GM12865 (cell line): ENCODE results near the gene C7.
"Not testable (repeated sequence)": the region's sequence is repeated elsewhere in the genome, so short reads cannot be mapped to it uniquely, and the experiment has no call there.

Experiments
- DNase-seq: peaks from one replicate; pipeline ENCODE4 v3.0.0; 2010; ENCODE audit warnings: low read depth
- H3K4me3 ChIP-seq: 2 replicates; pipeline ENCODE4 v1.5.1; 2011; ENCODE audit warnings: mild to moderate bottlenecking, low read depth, low read length, control low read depth
- CTCF ChIP-seq: IDR thresholded peaks from 2 replicates; pipeline ENCODE4 v1.5.1; 2011; ENCODE audit warnings: low read length, control low read depth, low read depth, inconsistent platforms; ENCODE audit not compliant: insufficient read depth; ENCODE audit errors: missing control alignments

The C7 gene

GRCh38 chr5:41003670-41004376 is 94.5 kb downstream of the C7 start:
- no peak for TF ChIP-seq CTCF
- DNase-seq: no peak
- no peak overlapping the region for H3K4me3 ChIP-seq

GRCh38 chr5:41004931-41005330 is 95.6 kb downstream of the C7 start:
- TF ChIP-seq CTCF: no peak
- H3K4me3 ChIP-seq: no peak overlapping the region
- no peak for DNase-seq

GRCh38 chr5:41009232-41009631 is 99.9 kb downstream of the C7 start:
- DNase-seq: no peak
- no peak for TF ChIP-seq CTCF
- H3K4me3 ChIP-seq: no peak overlapping the region

- no peak for TF ChIP-seq CTCF
- no peak for DNase-seq
- no peak overlapping the region for H3K4me3 ChIP-seq
These were observed 101.3 kb downstream of the C7 start for GRCh38 chr5:41010572-41010971.

- DNase-seq: no peak
- no peak for TF ChIP-seq CTCF
These were observed 103.0 kb downstream of the C7 start for GRCh38 chr5:41012318-41012717.

GRCh38 chr5:41022600-41022999 is 113.3 kb downstream of the C7 start:
- not testable (repeated sequence) for DNase-seq

More at GRCh38 chr5:41012318-41012717, 103.0 kb downstream of the C7 start:
- H3K4me3 ChIP-seq: no peak overlapping the region

More at GRCh38 chr5:41022600-41022999, 113.3 kb downstream of the C7 start:
- not testable (repeated sequence) for H3K4me3 ChIP-seq
